ENCODE measurements around the gene SDK2. TPM values are rescaled to one million over a fixed set of nuclear protein-coding genes. Genes with fewer than 3 reads are reported as not detected.

Gene SDK2
- total RNA-seq, 1 donor = under 0.01 TPM

DNA sequence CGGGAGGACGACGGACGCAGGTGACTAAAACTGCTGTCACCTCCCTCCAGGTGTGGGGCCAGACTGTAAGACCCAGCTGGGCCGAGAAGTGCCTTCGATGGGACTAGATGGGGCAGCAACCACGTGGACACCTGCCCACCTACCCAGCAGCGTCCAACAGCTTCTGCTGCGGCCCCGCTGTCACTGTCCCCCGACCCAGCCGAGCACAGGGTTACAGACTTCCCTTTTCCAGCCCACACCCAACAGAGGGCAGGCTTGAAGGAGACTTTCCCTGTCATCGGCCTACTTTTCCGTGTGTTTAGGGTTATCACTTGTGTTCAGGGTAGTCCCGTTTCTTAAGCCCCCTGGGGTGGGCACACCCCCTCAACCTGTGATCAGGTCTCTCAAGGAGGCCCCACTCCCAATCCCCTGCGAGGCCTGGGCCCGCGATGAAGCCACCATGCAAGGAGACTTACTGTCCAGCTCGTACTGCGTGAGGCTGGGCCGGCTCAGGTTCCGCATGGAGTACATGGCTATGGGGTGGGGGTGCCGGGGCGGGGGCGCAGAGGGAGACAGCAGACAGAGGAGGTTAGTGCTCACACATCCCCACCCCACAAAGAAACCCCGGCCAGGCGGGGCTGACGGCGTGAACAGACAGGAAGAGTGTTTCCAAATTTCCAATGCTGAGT lies 263.7 kb downstream of the SDK2 start:
- DNase-seq (ENCODE audit: low read depth) = no peak
- H3K4me3 ChIP-seq (ENCODE audit: low read depth, low read length) = no peak overlapping the region
- TF ChIP-seq, protein P1, sequence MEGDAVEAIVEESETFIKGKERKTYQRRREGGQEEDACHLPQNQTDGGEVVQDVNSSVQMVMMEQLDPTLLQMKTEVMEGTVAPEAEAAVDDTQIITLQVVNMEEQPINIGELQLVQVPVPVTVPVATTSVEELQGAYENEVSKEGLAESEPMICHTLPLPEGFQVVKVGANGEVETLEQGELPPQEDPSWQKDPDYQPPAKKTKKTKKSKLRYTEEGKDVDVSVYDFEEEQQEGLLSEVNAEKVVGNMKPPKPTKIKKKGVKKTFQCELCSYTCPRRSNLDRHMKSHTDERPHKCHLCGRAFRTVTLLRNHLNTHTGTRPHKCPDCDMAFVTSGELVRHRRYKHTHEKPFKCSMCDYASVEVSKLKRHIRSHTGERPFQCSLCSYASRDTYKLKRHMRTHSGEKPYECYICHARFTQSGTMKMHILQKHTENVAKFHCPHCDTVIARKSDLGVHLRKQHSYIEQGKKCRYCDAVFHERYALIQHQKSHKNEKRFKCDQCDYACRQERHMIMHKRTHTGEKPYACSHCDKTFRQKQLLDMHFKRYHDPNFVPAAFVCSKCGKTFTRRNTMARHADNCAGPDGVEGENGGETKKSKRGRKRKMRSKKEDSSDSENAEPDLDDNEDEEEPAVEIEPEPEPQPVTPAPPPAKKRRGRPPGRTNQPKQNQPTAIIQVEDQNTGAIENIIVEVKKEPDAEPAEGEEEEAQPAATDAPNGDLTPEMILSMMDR (IDR thresholded peaks at IDR 0.05; ENCODE audit: insufficient read depth, low read depth, low read length) = no peak

- DNase-seq (ENCODE audit: low read depth) = no peak
- TF ChIP-seq, protein P1 (IDR thresholded peaks at IDR 0.05; ENCODE audit: insufficient read depth, low read depth, low read length) = no peak
- H3K4me3 ChIP-seq (ENCODE audit: low read depth, low read length) = no peak overlapping the region
Measured at GRCh38 chr17:73379826-73380225, 264.4 kb downstream of the SDK2 start.

- H3K4me3 ChIP-seq (ENCODE audit: low read depth, low read length) = no peak overlapping the region
- TF ChIP-seq, protein P1 (IDR thresholded peaks at IDR 0.05; ENCODE audit: insufficient read depth, low read depth, low read length) = no peak
- no peak for DNase-seq (ENCODE audit: low read depth)
Measured at GRCh38 chr17:73378974-73379470, 265.2 kb downstream of the SDK2 start.

DNA sequence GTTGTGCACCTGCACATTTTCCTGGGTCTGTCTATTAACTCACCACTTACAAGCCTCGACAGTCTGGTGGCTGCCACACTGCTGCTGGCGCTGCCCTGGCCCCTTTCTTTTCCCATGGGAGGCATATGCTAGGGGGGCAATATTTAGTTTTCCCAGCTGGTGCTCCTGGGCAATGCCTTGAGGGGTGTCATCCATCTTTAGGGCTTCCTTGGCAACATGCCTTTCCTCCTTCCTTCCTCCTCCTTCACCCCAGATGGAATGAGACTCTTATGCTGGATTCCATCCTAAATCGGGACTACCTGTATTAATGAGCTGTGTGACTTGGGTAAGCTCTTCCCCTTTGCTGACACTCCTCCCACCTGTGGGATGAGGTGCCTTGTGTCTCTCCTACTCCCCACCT lies 267.6 kb downstream of the SDK2 start:
- DNase-seq (ENCODE audit: low read depth) = no peak
- TF ChIP-seq, protein P1 (IDR thresholded peaks at IDR 0.05; ENCODE audit: insufficient read depth, low read depth, low read length) = no peak
- no peak overlapping the region for H3K4me3 ChIP-seq (ENCODE audit: low read depth, low read length)

DNA sequence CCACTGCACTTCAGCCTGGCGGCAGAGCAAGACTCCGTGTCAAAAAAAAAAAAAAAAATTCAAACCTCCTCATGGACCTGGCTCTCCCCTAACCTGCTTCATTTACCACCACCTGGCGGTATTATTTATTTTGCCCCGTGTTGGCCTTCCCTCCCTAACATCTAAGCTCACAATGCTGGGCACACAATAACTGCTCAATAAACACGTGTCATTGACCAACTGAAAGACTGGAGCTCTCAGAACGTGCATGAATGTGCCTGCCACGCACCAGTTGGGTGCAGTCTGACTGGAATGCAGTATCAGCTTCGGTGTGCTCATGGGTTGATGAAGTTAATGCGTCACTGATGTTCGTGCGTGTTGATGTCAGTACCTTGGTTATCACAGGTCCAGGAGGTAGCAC lies 268.1 kb downstream of the SDK2 start:
- H3K4me3 ChIP-seq (ENCODE audit: low read depth, low read length) = no peak overlapping the region
- DNase-seq (ENCODE audit: low read depth) = no peak
- TF ChIP-seq, protein P1 (IDR thresholded peaks at IDR 0.05; ENCODE audit: insufficient read depth, low read depth, low read length) = no peak

DNA sequence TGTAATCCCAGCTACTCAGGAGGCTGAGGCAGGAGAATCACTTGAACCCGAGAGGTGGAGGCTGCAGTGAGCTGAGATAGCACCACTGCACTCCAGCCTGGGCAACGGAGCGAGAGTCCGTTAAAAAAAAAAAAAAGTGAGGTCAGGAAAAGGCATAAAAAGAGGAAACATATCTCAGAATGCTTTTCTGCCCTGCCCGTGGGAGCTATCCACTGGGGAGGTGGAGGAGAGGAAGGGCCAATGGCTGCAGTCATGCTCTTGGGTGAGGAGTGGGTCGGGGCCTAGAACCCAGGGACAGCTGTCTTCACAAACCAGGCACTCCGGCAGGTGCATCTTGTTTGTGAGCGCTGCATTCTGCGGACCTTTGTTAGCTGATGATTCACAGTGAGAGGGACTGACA lies 272.4 kb downstream of the SDK2 start:
- H3K4me3 ChIP-seq (ENCODE audit: low read depth, low read length) = no peak overlapping the region
- no peak for DNase-seq (ENCODE audit: low read depth)
- TF ChIP-seq, protein P1 (IDR thresholded peaks at IDR 0.05; ENCODE audit: insufficient read depth, low read depth, low read length) = no peak

DNA sequence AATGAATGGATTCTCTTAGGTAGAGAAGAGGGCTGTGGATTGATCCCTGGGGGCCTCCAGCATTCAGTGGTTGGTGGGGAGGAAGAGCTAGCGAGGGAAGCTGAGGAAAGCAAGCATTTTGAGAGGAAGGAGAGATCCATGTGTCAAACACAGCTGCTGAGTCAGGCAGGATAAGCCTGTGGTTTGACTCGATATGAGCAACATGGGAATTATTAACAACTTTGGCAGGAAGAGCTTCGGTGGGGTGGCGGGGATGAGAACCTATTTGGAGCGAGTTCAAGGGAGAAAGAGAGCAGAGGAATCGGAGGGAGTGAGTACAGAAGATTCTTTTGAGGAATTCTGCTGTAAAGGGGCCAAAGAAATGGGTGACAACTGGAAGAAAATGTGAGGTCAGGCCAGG lies 273.0 kb downstream of the SDK2 start:
- TF ChIP-seq, protein P1 (IDR thresholded peaks at IDR 0.05; ENCODE audit: insufficient read depth, low read depth, low read length) = no peak
- peak; percentile 80 for DNase-seq (ENCODE audit: low read depth)
- H3K4me3 ChIP-seq (ENCODE audit: low read depth, low read length) = no peak overlapping the region
